HL-60/S4 treated with retinoic acid at 250 ng/mL for 4 days and 3 days (cell line): ENCODE results near the gene DBNDD2.

Experiments
- in situ Hi-C: fragments of 300-500 bp; cut with MboI; formaldehyde crosslinking; loops from 2 replicates; pipeline ENCODE4 v1.7.0; 2022; ENCODE audit warnings: low sequenced_read_pairs

The DBNDD2 gene

DNA sequence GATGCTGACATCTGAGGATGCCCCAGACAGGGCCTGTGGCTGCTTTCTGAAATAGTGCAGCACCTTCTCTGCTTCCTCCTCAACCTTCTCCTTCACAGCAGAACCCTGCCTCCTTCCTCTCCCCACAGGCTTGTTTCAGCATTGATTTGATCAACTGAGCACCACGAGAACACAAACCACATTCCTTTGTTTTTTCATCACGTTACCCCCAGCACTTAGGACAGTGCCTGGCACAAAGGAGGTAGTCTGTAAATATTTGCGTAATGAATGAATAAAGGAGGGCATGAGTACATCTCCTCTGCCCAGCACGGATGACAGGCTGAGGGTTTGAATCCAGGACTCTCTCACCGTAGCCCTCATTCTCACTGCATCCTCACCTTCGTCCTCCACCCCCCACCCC is 40.2 kb downstream of the DBNDD2 start:
- in situ Hi-C loops: no loop called here

DNA sequence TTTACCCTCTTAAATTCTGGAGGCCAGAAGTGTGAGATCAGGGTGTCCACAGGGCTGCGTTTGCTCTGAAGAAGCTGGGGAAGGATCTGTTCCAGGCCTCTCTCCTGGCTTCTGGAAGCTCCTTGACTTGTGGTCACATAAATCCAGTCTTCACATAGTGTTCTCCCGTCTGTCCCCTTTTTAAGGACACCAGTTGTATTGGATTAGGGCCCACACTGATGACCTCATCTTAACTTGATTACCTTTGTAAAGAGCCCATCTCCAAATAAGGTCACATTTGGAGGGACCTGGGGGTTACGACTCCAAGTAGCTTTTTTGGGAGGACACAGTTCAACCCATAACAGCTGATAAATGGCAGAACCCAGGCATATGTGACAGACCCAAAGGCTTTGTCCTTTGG is 41.4 kb downstream of the DBNDD2 start:
- in situ Hi-C loops: no loop called here

DNA sequence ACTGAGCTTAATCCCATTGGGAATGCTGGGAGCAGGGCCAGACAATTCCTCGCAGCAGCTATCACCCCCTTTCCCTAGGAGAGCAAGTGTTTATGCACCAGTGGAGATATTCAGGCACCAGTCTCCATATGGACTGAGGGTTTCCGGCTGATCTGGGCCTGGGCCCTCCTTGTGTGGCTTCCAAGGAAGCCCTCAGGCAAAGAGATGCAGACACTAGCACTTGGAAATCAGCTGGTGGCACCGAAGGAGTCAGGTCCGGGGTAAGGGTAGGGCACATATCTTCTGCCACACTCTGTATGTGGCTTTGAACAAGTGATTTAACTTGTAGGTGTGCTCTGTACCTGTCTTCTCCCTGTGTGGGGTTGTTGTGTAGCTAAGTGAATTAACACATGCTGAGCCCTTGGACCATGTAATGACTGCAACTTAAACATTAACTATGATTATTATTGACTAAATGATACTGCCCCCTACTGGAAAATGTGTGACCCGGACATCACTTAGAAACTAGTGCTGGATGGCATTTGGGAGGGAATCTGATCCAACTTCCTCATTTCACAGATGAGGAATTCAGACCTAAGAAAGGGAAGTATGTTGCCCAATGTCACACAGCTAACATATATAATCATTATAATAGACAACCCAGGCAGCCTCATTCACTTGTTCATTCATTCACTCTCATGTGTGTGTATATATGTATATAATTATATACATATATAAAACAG is 42.2 kb downstream of the DBNDD2 start:
- in situ Hi-C loops: no loop called here

DNA sequence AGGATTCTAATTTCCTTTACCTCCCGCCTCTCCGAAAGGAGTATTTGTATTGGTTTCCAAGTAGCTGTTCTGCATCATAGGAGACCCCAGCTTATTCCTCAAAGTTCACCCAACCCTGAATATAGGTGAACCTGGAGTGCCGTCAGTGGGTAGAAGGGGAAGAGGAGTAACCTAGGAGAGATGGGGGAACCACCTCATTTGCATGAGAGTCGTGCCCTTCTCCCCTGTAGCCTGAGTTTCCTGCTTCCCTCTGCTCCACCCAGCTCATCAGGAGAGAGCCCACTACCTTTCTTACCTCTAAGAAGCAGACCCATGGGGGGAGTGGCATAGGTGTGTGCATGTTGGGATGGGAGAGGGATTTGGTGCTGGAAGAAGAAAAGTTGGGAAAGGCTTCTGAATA is 44.1 kb downstream of the DBNDD2 start:
- in situ Hi-C loops: no loop called here

DNA sequence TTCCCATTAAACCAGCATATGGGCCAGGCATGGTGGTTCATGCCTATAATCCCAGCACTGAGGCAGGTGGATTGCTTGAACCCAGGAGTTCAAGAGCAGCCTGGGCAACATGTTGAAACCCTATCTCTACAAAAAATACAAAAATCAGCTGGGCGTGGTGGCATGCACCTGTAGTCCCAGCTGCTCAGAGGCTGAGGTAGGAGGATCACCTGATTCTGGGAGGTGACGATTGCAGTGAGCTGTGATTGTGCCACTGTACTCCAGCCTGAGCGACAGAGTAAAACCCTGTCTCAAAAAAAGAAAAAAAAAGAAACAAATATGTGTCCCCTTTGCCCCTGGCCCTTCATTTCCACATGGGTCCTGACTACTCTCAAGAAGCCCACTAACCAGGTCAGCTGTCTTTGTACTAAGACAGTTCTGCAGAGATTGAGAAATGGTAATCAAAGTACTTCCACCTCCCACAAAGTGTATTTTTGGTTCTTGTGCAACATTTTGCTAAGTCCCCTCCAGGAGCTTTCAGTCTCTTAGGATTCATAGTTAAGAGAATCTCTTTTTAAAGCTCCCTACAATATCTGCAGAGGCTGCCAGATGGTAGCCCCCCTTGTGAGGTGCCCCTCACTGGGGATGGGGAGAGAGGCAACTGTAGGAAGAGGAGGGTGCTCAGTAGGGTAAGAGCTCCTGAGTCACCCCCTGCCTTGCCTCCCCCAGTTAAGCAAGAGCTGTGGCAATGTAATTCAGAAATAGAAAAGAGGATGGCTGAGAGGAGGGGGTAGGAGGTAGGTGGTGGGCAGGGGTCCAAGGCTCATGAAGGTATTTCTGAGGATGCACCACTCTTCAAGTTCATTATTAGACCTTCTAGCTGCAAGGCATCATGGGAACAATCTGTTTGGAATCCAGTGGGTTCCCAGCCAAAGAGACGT is 44.9 kb downstream of the DBNDD2 start:
- in situ Hi-C loops: no loop called here

DNA sequence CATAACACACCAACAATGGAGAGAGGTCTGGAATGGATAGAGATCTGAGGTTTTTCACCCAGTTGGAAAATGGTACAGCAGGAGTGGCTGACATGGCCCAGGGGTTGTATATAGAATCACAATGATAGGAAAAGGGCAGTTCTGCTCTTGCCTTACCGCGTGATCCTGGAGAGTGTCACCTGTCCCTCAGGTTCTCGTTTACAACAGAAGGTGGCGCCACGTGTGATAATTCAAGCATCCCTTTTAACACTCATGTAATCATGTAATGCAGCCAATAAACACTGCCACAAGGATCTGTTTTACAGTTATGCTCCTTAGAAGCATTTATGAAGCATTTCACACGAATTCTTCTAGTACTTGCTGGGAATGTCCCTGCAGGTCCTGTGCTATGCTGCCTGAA is 48.5 kb downstream of the DBNDD2 start:
- in situ Hi-C loops: no loop called here

DNA sequence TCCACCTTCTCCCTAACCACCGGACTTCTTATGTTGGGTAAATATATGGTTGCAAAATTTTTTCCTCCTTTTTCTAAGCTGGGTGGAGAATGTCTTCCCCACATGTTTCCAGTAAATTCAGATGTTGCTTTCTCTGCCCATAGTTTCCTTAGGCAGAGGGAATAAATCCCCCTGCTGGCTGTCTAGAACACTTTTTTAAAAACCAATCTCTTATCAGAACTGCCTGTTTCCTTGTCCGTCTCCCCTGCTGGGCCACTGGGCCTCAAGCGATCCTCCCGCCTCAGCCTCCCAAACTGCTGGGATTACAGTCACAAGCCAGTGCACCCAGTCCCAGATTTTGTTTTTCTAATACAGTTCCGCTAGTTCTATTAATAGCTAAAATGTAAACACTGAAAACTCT is 51.5 kb downstream of the DBNDD2 start:
- in situ Hi-C loops: no loop called here
